ENCODE data around the gene BIK.

DNA sequence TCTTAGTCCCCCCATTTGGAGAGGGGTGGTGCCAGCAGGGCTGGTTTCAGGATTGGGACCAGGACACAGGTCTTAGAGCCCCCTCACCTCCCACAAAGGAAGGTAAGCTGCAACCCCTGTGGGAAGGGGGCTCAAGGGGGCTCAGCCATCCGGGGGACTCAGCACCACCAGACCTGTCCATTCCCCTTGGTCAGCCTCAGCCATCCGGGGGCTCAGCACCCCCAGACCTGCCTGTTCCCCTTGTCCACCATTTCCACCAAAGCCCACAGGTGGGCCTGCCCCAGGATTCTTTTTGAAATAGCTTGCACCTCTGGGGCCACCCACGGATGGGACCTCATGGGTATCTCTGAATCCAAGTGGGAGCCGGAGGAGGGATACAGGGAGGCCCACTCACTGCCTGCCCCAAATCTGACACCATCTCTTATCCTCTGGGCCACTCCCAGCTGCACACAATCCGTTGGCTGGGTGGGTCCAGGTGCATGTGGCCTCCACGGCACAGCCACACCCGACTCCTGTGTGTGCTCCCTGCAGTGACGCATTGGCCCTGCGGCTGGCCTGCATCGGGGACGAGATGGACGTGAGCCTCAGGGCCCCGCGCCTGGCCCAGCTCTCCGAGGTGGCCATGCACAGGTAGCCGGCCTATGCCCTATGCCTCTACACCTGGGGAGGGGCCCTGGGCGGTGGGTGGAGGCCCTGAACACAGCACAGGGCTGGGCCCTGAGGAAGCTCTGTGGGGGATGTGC is 16.8 kb downstream of the BIK start:
- TF ChIP-seq POLR2A (IDR thresholded peaks at IDR 0.05; ENCODE audit: low read depth, low read length) (no peak), POLR2AphosphoS5 (IDR thresholded peaks at IDR 0.05; ENCODE audit: low read depth, low read length) (no peak), TAF1 (IDR thresholded peaks at IDR 0.05; ENCODE audit: borderline replicate concordance, low read depth, low read length) (no peak)

Data from GM12892 (cell line).